NCI-H1436 treated with DMSO at 0.1 percent for 48 hours (cell line): ENCODE data around the gene ZNF681.
"Not testable (repeated sequence)": the region's sequence is repeated elsewhere in the genome, so short reads cannot be mapped to it uniquely, and the experiment has no call there.

Experiments
- DNase-seq: peaks from one replicate; lab custom pipeline; 2025; lab: John Stamatoyannopoulos, UW

Gene ZNF681

GRCh38 chr19:23758187-23759074 is at the start of gene ZNF681:
TSS of gene ZNF681 (minus strand) at chr19:23758891. CDS start at chr19:23758749, 142 bp downstream.
- peak; percentile 50 for DNase-seq

- no peak for DNase-seq
Observed at GRCh38 chr19:23804676-23805075, 46.0 kb upstream of the ZNF681 start.

- no peak for DNase-seq
Observed at GRCh38 chr19:23802290-23802689, 43.6 kb upstream of the ZNF681 start.

- no peak for DNase-seq
Observed at GRCh38 chr19:23801803-23802202, 43.1 kb upstream of the ZNF681 start.

GRCh38 chr19:23800868-23801267 is 42.2 kb upstream of the ZNF681 start:
- no peak for DNase-seq

- no peak for DNase-seq
Observed at GRCh38 chr19:23800271-23800670, 41.6 kb upstream of the ZNF681 start.

- DNase-seq = no peak
Observed at GRCh38 chr19:23799321-23799720, 40.6 kb upstream of the ZNF681 start.

- DNase-seq = no peak
Observed at GRCh38 chr19:23795462-23795861, 36.8 kb upstream of the ZNF681 start.

- DNase-seq = no peak
Observed at GRCh38 chr19:23792784-23793183, 34.1 kb upstream of the ZNF681 start.

- DNase-seq = no peak
Observed at GRCh38 chr19:23790641-23791488, 32.2 kb upstream of the ZNF681 start.

- no peak for DNase-seq
Observed at GRCh38 chr19:23789246-23789645, 30.6 kb upstream of the ZNF681 start.

GRCh38 chr19:23788411-23788810 is 29.7 kb upstream of the ZNF681 start:
- no peak for DNase-seq

- DNase-seq = no peak
Observed at GRCh38 chr19:23787106-23787505, 28.4 kb upstream of the ZNF681 start.

- no peak for DNase-seq
Observed at GRCh38 chr19:23785982-23786381, 27.3 kb upstream of the ZNF681 start.

- no peak for DNase-seq
Observed at GRCh38 chr19:23784274-23784673, 25.6 kb upstream of the ZNF681 start.

GRCh38 chr19:23783636-23784035 is 24.9 kb upstream of the ZNF681 start:
- DNase-seq = no peak

- DNase-seq = no peak
Observed at GRCh38 chr19:23779645-23780044, 21.0 kb upstream of the ZNF681 start.

GRCh38 chr19:23778566-23778965 is 19.9 kb upstream of the ZNF681 start:
- no peak for DNase-seq

GRCh38 chr19:23778036-23778435 is 19.3 kb upstream of the ZNF681 start:
- DNase-seq = not testable (repeated sequence)

GRCh38 chr19:23777216-23777615 is 18.5 kb upstream of the ZNF681 start:
- no peak for DNase-seq

- DNase-seq = no peak
Observed at GRCh38 chr19:23776507-23777205, 18.0 kb upstream of the ZNF681 start.

- DNase-seq = no peak
Observed at GRCh38 chr19:23774524-23774971, 15.9 kb upstream of the ZNF681 start.
